D721Med (cell line): ENCODE measurements around the gene KIF3C.

Source experiments
- DNase-seq: peaks from one replicate; pipeline ENCODE4 v3.0.0; 2011; ENCODE audit warnings: low spot score; ENCODE audit not compliant: insufficient read length
- FAIRE-seq: peaks from 2 replicates; lab custom pipeline; 2011; peaks lifted over from hg19 to GRCh38; lab: Jason Lieb, UNC
- TF ChIP-seq, protein P1 (sequence below): IDR thresholded peaks from 2 replicates; pipeline ENCODE4 v1.5.1; 2012; ENCODE audit warnings: mild to moderate bottlenecking, control low read depth; ENCODE audit not compliant: insufficient read depth; ENCODE audit errors: missing control alignments

Gene KIF3C

DNA sequence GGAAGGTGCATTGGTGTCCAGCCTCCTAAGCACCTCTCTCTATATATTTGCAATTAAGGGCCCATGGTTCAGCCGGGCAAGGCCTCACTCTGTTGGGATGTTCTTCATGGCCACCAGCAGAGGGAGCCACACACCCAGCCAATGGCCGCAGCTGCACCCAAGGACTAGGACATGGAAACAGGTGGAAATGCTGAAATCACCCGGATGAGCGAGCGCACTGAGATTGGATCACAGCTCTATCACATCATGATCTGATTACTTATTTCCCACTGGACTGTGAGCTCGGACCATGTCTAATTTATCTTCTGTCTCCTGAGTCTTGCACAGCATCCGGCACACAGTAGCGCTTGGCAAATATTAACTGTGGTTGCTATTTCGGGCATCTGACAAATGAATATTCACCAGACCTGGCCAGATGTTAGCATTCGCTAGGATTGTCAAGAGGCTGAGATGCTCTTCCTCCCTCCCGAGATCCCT, 31.2 kb downstream of the KIF3C start:
- FAIRE-seq (peak; percentile 41), DNase-seq (peak; percentile 54)
- TF ChIP-seq, protein P1, sequence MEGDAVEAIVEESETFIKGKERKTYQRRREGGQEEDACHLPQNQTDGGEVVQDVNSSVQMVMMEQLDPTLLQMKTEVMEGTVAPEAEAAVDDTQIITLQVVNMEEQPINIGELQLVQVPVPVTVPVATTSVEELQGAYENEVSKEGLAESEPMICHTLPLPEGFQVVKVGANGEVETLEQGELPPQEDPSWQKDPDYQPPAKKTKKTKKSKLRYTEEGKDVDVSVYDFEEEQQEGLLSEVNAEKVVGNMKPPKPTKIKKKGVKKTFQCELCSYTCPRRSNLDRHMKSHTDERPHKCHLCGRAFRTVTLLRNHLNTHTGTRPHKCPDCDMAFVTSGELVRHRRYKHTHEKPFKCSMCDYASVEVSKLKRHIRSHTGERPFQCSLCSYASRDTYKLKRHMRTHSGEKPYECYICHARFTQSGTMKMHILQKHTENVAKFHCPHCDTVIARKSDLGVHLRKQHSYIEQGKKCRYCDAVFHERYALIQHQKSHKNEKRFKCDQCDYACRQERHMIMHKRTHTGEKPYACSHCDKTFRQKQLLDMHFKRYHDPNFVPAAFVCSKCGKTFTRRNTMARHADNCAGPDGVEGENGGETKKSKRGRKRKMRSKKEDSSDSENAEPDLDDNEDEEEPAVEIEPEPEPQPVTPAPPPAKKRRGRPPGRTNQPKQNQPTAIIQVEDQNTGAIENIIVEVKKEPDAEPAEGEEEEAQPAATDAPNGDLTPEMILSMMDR = peak; percentile 99

DNA sequence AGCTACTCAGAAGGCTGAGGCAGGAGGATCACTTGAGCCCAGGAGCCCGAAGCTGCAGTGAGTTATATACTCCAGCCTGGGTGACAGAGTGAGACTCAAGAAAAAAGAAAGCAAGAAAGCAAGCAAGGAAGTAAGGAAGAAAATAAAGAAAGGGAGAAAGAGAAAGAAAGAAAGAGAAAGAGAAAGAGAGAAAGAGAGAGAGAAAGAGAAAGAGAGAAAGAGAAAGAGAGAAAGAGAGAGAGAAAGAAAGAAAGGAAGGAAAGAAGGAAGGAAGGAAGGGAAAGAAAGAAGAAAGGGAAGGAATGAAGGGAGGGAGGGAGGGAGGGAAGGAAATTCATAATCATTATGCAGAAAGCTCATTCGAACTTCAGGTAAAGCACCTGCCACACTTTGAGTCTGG, 33.9 kb downstream of the KIF3C start:
- TF ChIP-seq, protein P1 = no peak
- DNase-seq = no peak
- FAIRE-seq = no peak

DNA sequence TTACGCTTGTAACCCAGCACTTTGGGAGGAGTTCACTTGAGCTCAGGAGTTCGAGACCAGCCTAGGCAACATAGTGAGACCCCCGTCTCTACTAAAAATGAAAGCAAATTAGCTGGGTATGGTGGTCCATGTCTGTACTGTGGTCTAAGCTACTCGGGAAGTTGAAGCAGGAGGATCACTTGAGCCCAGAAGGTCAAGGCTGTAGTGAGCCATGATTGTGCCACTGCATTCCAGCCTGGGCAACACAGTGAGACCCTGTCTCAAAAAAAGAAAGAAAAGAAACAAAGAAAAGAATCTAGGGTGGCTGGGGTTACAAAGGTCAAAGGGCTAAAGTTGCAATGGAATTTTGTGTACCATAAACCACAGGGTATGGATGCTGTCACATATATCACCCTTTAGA, 41.3 kb downstream of the KIF3C start:
- FAIRE-seq (no peak), DNase-seq (no peak)
- TF ChIP-seq, protein P1 = no peak

DNA sequence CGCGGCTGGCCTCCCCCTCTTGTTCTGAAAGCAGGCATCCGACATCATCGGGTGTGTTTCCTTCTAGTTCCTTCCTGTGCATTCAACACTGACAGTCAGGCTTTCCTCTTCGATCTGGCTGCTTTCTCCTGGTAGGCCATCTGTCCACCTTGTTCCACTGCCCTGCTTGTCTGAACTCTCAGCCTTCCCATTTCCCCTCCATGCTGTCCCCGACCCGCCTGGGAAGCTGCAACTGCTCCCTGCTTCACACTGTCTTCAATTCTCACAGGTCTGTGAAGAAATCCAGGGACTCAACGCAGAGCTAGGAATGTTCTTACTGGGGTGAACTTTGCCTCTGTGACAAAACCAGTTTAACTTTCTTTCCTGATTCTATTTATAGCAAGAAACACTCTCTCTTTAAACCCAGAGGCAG, 43.0 kb downstream of the KIF3C start:
- TF ChIP-seq, protein P1 = no peak
- no peak for FAIRE-seq
- no peak for DNase-seq

DNA sequence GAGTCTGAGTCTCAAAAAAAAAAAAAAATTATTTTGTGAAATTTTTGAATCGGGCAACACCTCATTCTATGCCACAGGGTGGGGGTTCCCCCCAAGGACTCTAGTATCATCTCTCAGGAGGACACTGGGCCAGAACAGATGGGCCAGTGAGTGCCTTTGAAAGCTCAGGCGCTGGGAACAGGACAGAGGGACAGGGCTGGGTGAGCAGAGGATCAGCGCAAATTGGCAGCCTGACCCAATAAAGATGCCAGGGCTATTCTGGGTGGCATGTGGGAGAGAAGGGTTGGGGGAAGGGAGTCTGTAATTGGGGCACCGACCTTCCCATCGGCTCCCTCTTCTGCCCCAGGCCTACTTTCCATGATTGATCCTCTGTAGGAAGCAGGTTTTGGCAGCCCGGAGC, 44.0 kb downstream of the KIF3C start:
- FAIRE-seq (no peak), DNase-seq (no peak)
- TF ChIP-seq, protein P1 = no peak

DNA sequence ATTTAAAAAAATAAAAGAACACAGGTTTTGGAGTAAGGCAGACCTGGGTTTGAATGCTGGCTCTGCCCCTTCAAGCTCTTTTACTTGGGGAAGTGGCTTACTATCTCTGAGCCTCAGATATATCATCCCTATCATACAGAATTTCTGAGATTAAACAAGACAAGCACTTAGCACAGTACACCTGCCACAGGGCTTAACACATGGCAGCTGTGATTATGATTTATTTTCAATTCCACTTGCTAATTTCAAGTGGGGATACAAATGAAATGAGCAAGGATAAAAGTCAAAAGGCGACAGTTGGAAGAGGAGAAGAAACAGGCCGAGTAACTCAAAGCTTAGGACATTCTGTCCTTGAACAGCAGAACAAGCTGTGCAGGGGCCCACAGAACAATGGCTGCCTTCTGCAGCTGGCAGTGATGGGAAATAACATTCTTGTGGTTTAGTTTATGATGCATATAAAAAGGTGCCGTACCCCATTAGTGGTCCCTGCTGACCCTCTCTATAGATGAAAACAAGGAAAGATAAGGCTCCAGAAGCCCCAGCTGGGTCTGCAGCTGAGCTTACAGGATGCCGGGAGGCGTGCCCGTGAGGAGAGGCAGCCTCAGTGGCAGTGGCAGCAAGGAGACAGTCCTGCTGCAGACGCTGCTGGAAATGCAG, 45.3 kb downstream of the KIF3C start:
- TF ChIP-seq, protein P1 = no peak
- FAIRE-seq = no peak

DNA sequence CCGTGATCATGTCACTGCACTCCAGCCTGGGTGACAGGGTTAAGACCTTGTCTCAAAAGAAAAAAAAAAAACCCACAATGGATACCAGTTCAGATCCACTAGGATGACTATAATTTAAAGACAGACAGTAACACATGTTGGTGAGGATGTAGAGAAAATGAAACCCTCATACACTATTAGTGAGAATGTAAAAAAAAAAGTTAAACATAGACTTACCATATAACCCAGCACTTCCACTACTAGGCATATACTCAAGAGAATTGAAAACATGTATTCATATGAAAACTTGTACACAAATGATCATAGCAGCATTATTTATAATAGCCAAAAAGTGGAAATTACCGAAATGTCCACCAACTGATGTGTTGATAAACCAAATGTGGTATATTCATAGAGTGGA, 48.7 kb downstream of the KIF3C start:
- TF ChIP-seq, protein P1 = no peak
- FAIRE-seq (no peak), DNase-seq (no peak)

More for the DNA sequence above, 45.3 kb downstream of the KIF3C start:
- DNase-seq = no peak
